GM19099 (cell line): ENCODE data around the gene MADD.

Experiments
- POLR2A ChIP-seq: IDR thresholded peaks from 3 replicates; pipeline ENCODE4 v1.6.1; 2011; ENCODE audit warnings: low read depth; ENCODE audit not compliant: insufficient read length; ENCODE audit errors: extremely low read depth

The MADD gene

DNA sequence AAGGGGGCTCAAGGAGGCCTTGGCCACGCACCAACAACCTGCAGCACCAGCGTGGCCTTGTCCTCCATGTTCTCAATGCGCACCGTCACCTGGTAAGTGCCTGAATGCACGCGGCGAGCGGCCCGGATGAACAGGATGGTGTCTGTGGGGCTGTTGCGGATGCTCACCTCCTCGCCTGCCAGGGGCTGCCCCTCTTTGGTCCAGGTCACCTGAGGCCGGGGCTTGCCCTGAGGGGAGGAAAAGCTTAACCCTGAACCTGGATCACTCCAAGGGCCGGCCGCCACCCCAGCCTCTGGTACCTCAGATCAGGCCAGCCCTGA, 63.6 kb downstream of the MADD start:
- TF ChIP-seq POLR2A = no peak

DNA sequence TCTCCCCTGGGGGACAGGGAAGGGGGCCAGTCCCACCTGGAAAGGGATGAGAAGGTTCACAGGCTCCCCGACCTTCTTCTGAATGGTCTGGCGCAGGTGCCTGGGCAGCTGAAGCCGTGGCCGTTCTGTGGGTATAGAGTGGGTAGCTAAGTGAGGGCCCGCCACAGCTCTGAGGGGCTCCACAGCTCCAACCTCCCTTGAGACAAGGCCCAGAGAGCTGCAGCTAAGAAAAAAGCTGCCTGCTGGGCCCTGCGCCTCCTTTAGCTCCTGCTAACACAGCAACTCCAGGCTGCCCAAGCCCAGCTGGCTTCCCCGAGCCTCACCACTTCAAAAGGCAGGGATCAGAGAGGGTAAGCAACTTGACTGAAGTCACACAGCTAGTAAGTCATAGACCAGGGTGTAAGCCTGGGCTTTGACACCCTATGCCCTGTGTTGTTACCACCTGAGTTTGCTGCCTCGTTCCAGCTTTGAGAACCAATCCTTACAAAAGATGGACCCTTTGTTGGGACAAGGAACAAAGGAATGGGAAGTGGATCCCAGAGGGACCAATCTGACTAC, 64.0 kb downstream of the MADD start:
- TF ChIP-seq POLR2A = no peak

DNA sequence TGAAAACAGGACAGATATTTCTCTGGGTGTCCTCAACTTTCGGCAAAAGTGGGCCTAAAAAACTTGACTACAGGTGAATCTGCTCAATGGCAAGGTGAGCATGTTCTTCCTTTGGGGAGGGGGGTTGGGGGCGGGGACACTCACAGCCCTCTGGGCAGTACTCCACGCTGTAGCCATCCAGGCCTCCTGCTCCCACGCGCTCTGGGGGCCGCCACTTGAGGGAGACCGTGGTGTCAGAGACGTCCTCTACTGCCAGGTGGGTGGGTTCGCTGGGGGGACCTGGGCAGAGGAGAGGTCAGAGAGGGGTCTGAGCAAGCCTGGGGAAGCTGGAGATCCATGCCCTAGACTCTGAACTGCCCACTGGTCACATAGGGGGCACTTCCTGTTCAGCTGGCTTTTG, 65.8 kb downstream of the MADD start:
- no peak for TF ChIP-seq POLR2A

DNA sequence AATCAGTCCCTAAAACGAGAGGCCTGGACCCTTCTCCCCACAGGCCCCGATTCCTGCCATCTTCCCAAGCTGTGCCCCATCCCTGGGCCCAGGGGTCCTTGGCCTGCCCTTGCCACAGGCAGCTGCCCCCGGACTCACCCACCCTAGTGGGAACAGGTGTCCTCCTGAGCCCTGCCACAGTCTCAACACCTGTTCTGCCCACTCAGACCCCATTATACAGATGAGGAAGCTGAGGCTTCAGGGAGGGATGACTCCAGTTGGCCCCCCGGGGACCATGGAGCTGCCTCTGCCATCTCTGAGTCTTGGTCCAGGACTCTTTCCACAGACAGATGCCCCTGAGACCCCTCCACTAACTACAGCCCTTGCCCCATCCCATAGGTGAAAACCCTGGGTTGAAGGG, 66.7 kb downstream of the MADD start:
- no peak for TF ChIP-seq POLR2A

DNA sequence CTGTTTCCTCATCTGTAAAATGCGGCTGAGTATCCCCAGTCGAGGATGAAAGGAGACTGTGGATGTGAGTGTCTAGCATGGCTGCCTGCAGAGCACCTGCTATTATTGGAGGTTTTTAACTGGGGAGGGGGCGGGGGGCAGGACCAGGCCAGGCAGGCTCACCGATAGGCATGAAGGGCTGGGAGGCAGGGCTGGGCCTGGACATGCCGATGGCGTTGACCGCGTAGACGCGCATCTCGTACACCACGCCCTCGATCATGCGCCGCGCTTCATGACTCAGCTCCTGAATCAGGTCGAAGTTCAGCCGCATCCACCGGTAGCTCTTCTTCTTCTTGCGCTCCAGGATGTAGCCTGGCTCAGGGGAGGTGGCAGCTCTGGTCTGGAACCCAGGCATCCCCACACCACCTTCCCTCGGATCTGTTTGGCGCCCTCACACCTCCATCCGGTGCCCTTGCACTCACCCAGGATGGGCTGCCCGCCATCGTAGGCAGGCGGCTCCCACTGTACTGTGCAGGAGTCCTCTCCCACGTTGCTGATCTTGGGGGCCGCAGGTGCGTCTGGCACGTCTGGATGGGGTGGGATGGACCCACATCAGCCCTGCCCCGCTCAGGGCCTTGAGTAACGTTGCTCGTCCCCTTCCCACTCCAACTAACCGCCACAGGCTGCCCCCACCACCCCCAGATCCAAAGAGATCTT, 67.4 kb downstream of the MADD start:
- no peak for TF ChIP-seq POLR2A

DNA sequence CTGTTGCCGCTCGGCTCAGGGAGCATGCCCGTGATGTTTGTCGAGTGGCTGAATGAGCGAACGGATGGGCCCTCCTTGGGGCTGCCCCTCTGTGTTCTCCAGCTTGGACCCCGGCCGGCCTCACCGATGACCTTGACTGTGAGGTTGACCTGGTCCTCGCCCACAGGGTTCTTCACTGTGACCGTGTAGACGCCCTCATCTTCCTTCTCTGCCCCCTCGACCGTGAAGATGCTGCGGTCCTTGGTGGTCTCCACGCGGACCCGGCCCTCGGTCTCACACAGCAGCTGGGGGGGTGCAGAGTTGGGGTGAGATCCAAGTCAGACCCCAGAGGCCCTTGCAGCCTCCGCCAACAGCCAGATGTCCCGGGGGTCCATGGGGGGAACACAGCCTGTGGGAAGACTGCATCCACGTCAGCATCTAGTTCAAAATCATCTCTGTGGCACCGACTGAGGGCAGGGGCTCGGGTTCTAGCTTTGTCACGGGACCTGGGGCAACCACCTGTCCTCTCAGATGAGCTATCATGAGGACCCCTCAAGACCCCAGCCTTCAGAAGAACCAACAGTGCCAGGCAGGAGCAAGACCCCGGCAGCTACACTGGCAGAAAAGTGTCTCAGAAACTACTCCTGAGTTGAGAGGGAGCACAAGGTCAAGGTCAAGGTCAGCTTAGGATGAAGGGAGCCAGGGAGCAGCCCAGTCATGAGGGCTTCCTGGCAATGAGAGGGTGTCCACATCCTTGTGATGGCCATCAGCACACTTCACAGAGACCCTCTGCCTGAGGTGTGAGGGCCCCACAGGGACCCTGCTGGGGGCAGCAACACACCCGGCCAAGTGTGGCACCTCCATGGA, 68.7 kb downstream of the MADD start:
- no peak for TF ChIP-seq POLR2A

DNA sequence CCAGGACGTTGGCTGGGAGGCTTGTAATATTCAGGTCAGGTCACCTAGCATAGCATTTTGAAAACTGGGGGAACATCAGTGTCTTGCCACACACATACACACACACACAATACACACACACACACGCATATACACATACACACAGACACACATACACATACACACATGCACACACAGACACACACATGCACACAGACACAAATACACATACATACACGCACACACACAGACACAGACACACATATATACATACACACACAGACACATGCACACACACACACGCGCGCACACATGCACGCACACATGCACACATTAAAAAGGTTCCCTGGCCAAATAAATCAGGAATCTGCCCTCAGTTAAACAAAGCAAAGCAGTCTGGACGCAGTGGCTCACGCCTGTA, 70.1 kb downstream of the MADD start:
- TF ChIP-seq POLR2A = no peak

DNA sequence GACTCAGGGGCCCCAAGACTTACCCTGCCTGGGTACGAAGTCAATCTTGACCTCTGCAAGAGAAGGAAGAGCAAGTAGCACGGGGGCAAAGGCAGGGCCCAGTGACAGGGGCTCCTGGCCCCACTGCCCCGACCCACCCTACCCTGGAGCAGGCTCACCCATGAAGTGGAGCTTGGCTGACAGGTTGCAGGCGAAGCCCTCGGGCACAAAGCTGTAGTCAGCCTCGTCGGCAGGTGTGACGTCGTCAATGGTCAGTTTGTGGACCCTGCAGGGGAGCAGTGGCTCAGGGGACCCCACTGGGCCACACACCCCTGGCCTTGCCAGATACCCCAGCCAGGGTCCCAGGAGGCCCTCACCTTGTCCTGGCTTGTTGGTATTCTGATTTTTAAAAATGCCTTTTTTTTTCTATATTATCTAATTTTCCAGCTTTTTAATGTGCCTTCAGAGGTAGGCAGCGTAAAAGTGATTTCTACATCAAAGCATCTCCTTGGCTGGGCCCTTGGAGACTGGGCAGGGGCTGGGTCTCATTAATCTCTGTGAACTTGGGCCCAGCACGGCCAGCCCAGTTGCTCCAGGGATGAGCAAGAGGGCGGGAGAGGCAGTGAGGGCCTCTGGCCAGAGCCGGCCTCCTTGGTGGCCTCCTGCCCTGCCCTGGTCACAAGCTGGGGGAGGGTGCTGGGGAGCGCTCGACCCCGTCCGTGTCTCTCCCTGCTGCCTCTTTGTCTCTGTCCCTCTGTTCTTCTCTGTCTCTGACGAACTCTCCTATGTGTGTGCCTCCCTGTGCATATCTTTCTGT, 71.2 kb downstream of the MADD start:
- no peak for TF ChIP-seq POLR2A

DNA sequence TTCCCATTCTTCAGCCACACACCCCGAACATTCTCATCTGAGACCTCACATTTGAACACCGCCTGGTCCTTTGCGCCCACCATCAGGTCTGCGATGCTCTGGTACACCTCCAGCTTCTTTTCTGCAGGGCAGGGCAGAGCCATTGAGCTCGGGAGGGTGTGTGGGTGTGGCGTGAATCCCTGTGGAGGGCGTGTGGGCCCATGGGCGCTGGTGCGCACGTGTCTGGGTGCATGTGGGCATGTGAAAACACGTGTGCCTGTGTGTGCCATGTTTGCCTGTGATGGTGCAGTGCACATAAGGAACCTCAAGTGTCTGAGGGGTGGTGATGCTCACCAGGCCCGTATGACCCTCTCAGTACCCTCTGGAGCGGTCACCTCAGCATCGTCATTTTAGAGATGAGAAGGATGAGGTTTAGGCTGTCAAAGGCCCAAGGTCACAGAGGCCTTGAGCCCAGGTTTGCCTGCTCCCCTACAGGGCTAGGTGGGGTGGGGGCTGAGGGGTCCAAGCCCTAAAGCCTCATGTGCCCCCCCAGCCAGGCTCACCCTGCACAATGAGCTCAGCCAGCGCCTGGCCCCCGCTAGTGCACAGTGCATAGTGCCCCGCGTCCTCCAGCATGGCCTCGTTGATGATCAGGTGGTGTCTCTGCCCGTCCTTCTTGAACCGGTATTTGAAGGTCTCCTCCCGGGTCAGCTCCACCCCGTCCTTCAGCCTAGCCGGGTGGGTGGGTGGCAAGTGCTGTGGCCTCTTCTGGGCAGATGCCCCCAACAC, 72.3 kb downstream of the MADD start:
- TF ChIP-seq POLR2A = no peak

DNA sequence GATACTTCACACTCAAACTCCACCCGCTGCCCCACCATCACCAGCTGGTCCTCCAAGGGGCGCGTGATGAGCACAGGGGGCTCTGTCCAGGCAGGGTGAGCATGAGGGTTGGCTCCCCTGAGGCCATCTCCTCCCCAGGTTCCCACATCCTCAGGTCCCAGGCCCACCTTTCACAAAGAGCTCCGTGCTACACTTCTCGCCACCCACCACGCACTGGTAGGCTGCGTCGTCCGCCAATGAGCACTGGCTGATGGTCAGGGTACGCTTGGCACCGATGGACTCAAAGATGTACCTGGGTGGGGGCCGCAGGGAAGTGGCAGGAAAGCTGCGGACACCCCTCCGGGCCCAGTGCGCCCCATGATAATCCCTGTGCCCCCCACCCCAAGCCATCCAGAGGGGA, 72.9 kb downstream of the MADD start:
- no peak for TF ChIP-seq POLR2A

DNA sequence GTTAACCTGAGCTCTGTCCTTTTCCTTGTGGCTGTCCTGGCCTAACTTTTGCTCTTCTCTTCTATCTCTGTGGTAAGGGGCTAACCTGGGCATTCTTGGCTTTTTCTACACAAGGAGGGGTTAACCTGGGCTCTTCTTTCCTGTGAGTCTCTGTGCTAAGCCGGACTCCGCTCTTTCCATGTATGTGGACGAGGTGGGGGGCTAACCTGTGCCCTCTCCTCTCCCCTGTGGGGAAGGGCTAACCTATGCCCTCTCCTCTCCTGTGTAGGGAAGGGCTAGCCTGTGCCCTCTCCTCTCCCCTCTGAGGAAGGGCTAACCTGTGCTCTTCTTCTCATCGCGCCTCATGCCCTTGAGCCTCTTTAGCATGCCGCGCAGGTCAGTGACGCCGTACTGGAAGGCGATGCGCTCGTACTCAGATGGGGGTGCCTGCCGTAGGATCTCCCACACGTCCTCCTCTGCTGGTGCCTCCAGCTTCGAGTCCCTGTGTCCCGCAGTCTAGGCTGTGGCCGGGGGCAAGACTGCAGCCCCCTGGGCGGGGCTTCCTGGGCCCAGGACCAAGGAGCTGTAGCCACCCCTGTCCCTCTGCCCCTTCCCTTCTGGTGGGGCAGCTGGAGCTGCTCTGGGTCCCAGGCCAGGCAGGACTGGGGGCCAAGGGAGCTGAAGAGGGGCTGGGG, 76.1 kb downstream of the MADD start:
- no peak for TF ChIP-seq POLR2A

DNA sequence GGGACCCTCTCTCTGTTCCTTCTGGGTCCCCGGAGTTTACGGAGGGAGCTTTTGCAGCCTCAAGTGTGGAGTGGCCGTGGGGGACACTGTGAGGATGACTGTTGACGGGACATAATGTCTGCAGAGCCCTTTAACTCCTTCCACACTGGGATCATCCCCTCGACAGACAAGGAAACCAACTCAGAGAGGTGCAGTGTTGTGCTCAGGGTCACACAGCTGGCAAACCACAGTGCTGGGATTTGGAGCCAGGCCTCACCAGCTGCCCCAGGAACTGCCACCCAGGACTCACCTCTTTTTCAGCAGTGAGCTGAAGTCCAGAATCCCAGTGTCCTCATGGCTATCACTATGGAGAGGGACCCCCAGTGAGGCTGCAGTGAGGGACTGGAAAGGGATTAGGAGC, 77.2 kb downstream of the MADD start:
- TF ChIP-seq POLR2A = no peak

DNA sequence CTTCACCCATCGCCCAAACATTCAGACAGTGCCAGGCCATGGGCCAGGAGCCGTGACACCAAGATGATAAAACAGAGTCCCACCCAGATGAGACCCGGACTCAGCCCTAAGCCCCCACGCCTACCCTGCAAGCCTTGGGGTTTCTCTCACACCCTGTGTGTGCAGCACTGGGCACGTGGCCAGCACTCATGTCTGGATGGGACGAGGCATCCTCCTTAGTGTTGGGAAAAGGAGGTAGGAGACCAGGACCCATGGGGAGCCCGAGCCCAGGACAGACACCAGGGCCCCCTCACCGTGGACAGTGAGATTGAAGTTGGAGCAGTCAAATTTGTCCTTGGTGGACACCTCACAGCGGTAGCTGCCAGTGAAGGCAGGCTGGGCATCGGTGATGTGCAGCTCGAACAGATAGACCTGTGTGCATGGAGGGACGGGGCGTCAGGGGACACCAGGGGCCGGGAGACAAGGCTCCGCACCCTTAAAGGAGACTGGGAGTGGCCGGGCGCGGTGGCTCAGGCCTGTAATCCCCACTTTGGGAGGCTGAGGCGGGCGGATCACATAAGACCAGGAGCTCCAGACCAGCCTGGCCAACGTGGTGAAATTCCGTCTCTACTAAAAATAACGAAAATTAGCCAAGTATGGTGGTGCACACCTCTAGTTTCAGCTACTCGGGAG, 78.3 kb downstream of the MADD start:
- TF ChIP-seq POLR2A = no peak

DNA sequence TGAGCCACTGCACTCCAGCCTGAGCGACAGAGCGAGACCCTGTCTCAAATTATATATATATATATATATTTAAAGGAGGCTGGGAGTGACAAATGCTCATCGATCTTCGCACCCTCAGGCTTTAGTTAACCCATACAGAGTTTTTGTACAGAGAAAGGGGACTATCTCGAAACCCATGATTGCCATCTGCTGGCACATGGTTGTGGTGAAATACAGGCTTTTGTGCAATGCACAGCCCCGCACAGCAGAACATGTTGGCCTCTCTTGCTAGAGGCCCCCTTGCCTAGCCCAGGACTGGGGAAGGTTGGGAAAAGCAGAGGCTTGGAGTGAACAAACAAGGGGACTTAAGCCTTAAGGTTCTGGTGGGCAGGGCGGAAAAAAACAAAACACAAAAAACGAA, 78.9 kb downstream of the MADD start:
- TF ChIP-seq POLR2A = no peak
